ENCODE results near the gene SLC22A4. TPM values are rescaled to one million over a fixed set of nuclear protein-coding genes. Genes with fewer than 3 reads are reported as not detected.

SLC22A4 gene
- total and polyA plus RNA-seq, 7 donors: 1.1 to 17.5 (median 2.8) TPM

- Histone ChIP-seq H3K36me3 (ENCODE audit: insufficient read depth in 1 of 2, low read depth in 1 of 2) (peaks cover 0 to 3% of the 10 kb centered on the region in 2 donors), H3K4me3 (no peak overlapping the region), H3K9me3 (peaks cover 5% of the 10 kb centered on the region), H3K4me1 (peaks cover 16% of the 10 kb centered on the region), H3K27ac (no peak overlapping the region), H3K27me3 (ENCODE audit: insufficient read depth in 3 of 3, low read length in 2 of 3) (no peaks in the 10 kb centered on the region)
- ATAC-seq (no peak), DNase-seq (no peak)
- intact Hi-C loops (cut with DNase I): no loop called here
- 76 to 84% (median 76%) methylated on average over 3 of the region's 3 CpGs for WGBS, 3 donors
- no peak for TF ChIP-seq CTCF (IDR thresholded peaks at IDR 0.05)
These were observed 8.2 kb downstream of the SLC22A4 start for GRCh38 chr5:132302413-132302812.

GRCh38 chr5:132303589-132303988, 9.4 kb downstream of the SLC22A4 start:
- intact Hi-C loops (cut with DNase I): no loop called here
- 93 to 97% (median 94%) methylated on average over 6 of the region's 6 CpGs for WGBS, 3 donors
- no peak overlapping the region for H3K4me3 ChIP-seq
- H3K36me3 ChIP-seq (ENCODE audit: insufficient read depth in 1 of 2, low read depth in 1 of 2): peaks cover 0 to 3% of the 10 kb centered on the region in 2 donors
- ATAC-seq: no peak
- H3K4me1 ChIP-seq: peaks cover 5% of the 10 kb centered on the region
- peaks cover 5% of the 10 kb centered on the region for H3K9me3 ChIP-seq
- H3K27me3 ChIP-seq (ENCODE audit: insufficient read depth in 3 of 3, low read length in 2 of 3): no peaks in the 10 kb centered on the region
- DNase-seq: no peak
- no peak for TF ChIP-seq CTCF (IDR thresholded peaks at IDR 0.05)
- H3K27ac ChIP-seq: no peak overlapping the region

- no peak overlapping the region for H3K27ac ChIP-seq
- H3K36me3 ChIP-seq (ENCODE audit: insufficient read depth in 1 of 2, low read depth in 1 of 2): peaks cover 0 to 3% of the 10 kb centered on the region in 2 donors
- no peak for TF ChIP-seq CTCF (IDR thresholded peaks at IDR 0.05)
- no peak overlapping the region for H3K4me3 ChIP-seq
- H3K4me1 ChIP-seq: no peaks in the 10 kb centered on the region
- ATAC-seq: no peak
- no peak for DNase-seq
- peaks cover 5% of the 10 kb centered on the region for H3K9me3 ChIP-seq
- WGBS, 3 donors: 84 to 90% (median 90%) methylated on average over 2 of the region's 2 CpGs
- intact Hi-C loops (cut with DNase I): no loop called here
- H3K27me3 ChIP-seq (ENCODE audit: insufficient read depth in 3 of 3, low read length in 2 of 3): no peaks in the 10 kb centered on the region
These were observed 11.2 kb downstream of the SLC22A4 start for GRCh38 chr5:132305420-132305819.

GRCh38 chr5:132308701-132309100, 14.5 kb downstream of the SLC22A4 start:
- Histone ChIP-seq H3K4me1 (no peaks in the 10 kb centered on the region), H3K4me3 (no peak overlapping the region), H3K27me3 (ENCODE audit: insufficient read depth in 3 of 3, low read length in 2 of 3) (no peaks in the 10 kb centered on the region), H3K27ac (no peak overlapping the region), H3K9me3 (peaks cover 5% of the 10 kb centered on the region), H3K36me3 (ENCODE audit: insufficient read depth in 1 of 2, low read depth in 1 of 2) (peaks cover 0 to 7% of the 10 kb centered on the region in 2 donors)
- intact Hi-C loops (cut with DNase I): no loop called here
- ATAC-seq: peak in 3 of 4 donors; percentile 12 to 20 (median 15)
- no peak for DNase-seq
- no peak for TF ChIP-seq CTCF (IDR thresholded peaks at IDR 0.05)
- WGBS, 3 donors: 83 to 96% (median 95%) methylated on average over 4 of the region's 4 CpGs

- ATAC-seq: no peak
- no peaks in the 10 kb centered on the region for H3K4me1 ChIP-seq
- no peak for DNase-seq
- H3K36me3 ChIP-seq (ENCODE audit: insufficient read depth in 1 of 2, low read depth in 1 of 2): peaks cover 0 to 17% of the 10 kb centered on the region in 2 donors
- H3K27ac ChIP-seq: no peak overlapping the region
- no peak for TF ChIP-seq CTCF (IDR thresholded peaks at IDR 0.05)
- H3K9me3 ChIP-seq: peaks cover 5% of the 10 kb centered on the region
- no peaks in the 10 kb centered on the region for H3K27me3 ChIP-seq (ENCODE audit: insufficient read depth in 3 of 3, low read length in 2 of 3)
- no peak overlapping the region for H3K4me3 ChIP-seq
- intact Hi-C loops (cut with DNase I): no loop called here
These were observed 15.5 kb downstream of the SLC22A4 start for GRCh38 chr5:132309679-132310078.

All from psoas muscle (tissue), 8 donors.